ENCODE measurements around the gene KCTD1.

The KCTD1 gene

DNA sequence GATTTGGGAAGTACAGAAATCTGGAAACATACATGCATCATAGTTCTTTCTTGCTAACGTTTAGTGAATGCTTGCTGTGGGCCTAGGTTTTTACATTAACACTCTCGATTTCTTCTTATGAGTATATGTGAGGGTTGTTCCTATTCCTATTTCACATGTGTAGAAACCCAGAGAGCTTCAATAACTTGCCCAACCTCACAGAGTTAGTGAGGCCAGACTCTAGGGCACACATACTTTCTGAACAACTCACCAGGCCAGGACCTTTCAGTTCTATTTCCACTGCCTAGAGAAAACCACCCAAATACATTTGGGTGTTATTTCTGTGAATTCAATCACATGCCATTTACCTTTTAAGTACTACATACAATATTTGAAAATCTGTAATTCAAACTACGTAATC, 8.2 kb upstream of the KCTD1 start:
- no peak for TF ChIP-seq ZFX (IDR thresholded peaks at IDR 0.05; ENCODE audit: borderline replicate concordance)
- no peak overlapping the region for H3K27ac ChIP-seq

DNA sequence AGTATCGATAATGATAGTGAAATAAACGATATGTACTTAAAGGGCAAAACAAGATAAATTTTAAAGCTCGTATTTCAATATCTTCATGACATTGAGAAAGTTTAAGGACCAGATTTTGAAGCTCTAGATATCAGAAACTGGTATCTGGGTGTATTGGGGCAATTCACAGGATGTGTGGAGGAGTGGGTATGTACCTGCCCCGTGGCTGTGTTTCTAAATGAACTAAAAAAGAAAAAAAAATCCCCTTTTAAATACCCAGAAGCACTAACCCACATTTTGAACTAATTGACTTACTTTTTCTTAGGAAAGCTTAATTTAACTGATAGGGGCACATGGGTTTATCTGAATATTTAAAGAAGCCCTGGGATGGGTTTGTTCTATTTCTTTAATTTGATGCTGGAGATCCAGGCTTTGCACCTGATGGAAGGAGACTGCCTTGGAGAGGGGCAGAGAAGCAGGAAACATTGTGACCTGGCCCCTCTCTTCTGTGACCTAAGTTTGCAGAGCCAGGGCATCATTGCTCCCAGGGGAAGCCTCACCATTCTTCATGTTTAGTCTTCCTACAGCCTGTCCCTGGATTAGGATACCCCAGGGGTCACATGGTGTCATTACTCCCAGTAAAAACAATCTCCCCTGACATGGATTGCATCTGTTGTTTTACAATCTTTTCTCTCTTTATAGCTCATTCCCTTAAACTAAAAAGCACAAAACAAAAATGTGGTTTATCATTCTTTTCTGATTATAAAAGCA, 7.6 kb upstream of the KCTD1 start:
- H3K27ac ChIP-seq = no peak overlapping the region
- no peak for TF ChIP-seq ZFX (IDR thresholded peaks at IDR 0.05; ENCODE audit: borderline replicate concordance)
- TF ChIP-seq, protein P1, sequence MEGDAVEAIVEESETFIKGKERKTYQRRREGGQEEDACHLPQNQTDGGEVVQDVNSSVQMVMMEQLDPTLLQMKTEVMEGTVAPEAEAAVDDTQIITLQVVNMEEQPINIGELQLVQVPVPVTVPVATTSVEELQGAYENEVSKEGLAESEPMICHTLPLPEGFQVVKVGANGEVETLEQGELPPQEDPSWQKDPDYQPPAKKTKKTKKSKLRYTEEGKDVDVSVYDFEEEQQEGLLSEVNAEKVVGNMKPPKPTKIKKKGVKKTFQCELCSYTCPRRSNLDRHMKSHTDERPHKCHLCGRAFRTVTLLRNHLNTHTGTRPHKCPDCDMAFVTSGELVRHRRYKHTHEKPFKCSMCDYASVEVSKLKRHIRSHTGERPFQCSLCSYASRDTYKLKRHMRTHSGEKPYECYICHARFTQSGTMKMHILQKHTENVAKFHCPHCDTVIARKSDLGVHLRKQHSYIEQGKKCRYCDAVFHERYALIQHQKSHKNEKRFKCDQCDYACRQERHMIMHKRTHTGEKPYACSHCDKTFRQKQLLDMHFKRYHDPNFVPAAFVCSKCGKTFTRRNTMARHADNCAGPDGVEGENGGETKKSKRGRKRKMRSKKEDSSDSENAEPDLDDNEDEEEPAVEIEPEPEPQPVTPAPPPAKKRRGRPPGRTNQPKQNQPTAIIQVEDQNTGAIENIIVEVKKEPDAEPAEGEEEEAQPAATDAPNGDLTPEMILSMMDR (IDR thresholded peaks at IDR 0.05) = no peak

DNA sequence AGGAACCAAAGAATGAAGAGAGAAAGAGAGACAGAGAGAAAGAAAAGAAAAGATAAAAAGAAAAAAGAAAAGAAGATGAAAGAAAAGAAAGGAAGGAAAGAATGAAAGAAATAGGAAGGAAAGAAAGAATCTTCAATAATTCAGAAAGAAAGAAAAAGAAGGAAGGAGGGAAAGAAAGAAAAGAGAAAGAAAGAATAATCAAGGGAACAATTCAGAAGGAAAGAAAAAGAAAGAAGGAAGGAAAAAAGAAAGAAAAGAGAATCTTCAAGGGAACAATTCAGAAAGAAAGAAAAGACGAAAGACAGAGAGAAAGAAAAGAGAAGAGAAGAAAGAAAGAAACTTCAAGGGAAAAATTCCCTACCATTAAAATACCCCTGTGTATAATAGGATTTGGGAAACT, 5.6 kb upstream of the KCTD1 start:
- H3K27ac ChIP-seq = no peak overlapping the region

DNA sequence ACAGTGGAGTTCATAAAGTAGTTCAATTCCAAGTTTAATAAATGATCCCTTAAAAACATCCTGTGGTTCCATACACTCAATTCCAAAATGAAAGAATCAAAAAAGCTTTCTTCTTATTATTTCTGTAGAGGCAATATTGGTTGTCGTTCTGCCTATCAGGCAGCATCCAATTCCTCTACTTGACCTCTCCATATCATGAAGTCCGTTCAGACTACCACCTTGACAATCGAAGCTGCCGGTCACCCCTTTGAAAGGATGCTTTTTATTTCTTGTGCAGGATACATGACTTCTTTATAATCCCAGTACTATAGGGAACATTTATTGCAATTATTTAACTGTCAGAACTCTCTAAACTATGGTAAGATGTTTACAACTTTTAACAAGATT, 3.3 kb upstream of the KCTD1 start:
- no peak for TF ChIP-seq ZFX (IDR thresholded peaks at IDR 0.05; ENCODE audit: borderline replicate concordance)
- TF ChIP-seq, protein P1 (IDR thresholded peaks at IDR 0.05) = no peak
- no peak overlapping the region for H3K27ac ChIP-seq

More for the DNA sequence above, 5.6 kb upstream of the KCTD1 start:
- TF ChIP-seq, protein P1 (IDR thresholded peaks at IDR 0.05) = no peak
- no peak for TF ChIP-seq ZFX (IDR thresholded peaks at IDR 0.05; ENCODE audit: borderline replicate concordance)

DNA sequence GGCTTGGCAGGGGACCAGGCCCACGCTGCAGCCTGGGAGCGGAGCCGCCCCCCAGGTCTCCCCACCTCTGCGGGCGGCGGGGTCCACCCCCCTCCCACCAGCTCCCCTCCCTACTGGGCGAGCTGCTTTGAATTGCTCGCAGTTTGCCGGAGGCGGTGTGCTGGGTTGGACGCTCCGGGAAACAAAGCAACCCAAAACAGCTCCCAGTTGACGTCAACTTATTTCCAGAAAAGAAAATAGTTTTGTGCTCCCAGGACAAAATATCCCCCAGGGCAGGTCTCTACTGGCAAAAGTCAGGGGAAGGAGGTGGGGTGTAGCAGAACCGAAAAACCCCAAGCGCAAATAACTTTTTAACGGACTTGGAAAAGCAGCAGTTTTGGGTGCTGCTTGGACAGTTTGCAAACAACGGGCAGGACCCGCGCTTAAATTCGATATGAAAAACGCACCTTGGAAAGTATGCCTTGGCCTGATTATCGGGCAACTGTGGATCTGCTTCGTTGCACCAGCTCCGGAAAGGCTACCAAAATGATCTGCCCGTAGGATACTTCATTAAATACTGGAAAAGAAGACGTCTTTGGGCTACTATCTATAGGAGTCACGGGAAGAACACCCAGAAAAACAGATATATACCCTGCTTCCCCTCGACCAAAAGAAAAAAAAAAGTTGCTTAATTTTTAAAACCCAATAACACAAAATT, 2.8 kb upstream of the KCTD1 start:
- TF ChIP-seq ZFX (IDR thresholded peaks at IDR 0.05; ENCODE audit: borderline replicate concordance) = no peak
- TF ChIP-seq, protein P1 (IDR thresholded peaks at IDR 0.05) = no peak
- no peak overlapping the region for H3K27ac ChIP-seq

DNA sequence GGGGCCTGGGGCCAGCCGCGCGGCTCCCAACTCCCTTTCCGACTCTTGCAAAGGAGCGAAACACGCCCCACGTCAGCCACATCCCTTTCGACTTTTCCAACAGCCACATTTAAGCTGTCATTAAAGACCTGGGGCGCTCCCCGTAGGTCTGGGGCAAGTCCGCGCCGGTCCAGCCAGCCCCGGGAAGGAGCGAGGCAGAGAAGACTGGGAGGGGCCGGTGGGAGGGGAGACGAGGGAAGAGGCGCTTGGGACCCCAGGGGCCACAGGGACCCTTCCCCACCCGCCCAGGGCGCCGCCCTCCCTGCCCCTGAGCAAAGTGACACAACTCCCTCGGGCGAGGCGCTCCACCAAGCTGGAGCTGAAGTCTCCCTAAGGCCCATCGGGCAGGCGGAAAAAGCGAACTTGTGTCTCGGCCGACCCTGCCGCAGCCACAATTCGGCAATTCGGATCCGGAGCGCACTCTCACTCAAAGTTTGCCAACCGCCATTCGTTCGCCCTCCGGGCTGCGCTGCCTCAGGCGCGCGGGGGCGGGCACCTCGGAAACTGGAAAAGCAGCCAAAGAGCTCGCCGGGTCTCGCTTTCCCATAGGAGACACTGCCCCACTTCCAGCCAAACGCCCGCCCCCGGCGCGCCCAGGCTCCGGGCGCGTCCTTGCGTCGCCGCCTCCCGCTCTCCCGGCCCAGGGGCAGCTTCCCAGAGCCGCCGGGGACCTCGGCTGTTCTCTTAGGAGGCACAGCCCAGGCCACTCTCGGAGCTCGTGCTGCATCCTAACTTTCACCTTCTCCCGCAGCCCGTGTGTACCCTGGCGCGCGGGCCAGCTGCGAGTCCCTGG, 1.1 kb upstream of the KCTD1 start:
- peak overlapping the region; percentile 85 for H3K27ac ChIP-seq
- no peak for TF ChIP-seq ZFX (IDR thresholded peaks at IDR 0.05; ENCODE audit: borderline replicate concordance)
- TF ChIP-seq, protein P1 (IDR thresholded peaks at IDR 0.05) = no peak

DNA sequence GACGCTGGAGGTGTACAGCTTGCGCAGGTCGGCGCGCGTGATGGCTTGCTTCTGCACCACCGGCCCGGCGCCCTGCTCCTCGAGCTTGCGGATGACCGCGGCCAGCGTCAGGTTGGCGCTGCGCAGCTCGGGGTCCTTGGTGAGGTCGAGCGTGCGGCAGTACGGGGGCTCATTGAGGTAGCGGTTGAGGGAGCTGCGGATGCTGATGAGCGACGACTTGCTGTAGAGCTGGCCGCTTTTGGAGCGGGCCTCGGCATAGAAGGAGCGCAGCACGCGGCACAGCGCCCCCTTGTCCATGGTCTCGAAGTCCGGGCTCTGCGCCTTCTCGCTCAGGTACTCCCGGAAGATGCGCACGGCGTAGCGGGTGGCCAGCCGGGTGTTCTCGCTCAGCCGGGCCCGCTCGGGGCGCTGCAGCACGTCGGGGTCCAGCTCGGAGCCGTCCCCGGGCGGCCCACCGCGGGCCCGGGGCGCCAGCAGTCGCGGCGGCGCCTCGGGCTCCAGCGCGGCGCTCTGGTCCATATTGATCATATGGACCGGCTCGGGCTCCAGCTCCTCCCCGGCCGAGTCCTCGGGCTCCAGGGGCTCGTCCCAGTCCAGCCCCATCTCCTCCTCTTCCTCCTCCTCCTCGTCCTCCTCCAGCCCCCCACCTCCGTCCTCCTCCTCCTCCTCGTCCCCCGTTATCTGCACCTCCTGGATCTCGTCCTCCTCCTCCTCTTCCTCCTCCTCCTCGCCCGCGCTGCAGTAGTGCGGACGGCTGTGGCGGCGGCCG, 523 bp downstream of the KCTD1 start:
- TF ChIP-seq, protein P1 (IDR thresholded peaks at IDR 0.05) = 0 out of 2 replicates have a peak, but pooled peaks have one; percentile 5
- no peak for TF ChIP-seq ZFX (IDR thresholded peaks at IDR 0.05; ENCODE audit: borderline replicate concordance)
- peak overlapping the region; percentile 85 for H3K27ac ChIP-seq
